CD4-positive, alpha-beta T cell (primary cell): ENCODE data around the gene SRGAP2B. TPM values are rescaled to one million over a fixed set of nuclear protein-coding genes. Genes with fewer than 3 reads are reported as not detected.
A peak's percentile ranks its signal among the peaks of the same experiment; 100 is the strongest.
"Not testable (repeated sequence)": the region's sequence is repeated elsewhere in the genome, so short reads cannot be mapped to it uniquely, and the experiment has no call there.

Experiments used
- ATAC-seq: fragments of 200-7000 bp; cut with Tn5 transposase; one replicate; pipeline ENCODE4 v1.10.0; 2022; ENCODE audit warnings: mild to moderate bottlenecking; ENCODE audit not compliant: poor library complexity
- CTCF ChIA-PET: fragments of 350-600 bp; sonication (Branson Sonifier 250); formaldehyde crosslinking; loops from one replicate; lab custom pipeline; 2021; ENCODE audit warnings: antibody characterized with exemption, inconsistent platforms; lab: Charles Lee
- POLR2A ChIA-PET: fragments of 350-600 bp; sonication (Branson Sonifier 250); formaldehyde crosslinking; loops from one replicate; lab custom pipeline; 2021; ENCODE audit warnings: antibody characterized with exemption, inconsistent platforms; lab: Charles Lee
- DNase-seq, 14 experiments: peaks; one replicate each; pipeline ENCODE4 v3.0.0-alpha.2; 2013 to 2020; ENCODE audit warnings: mixed read lengths in 2 of 14
- H3K27ac ChIP-seq, 2 donors: one replicate each; pipeline versions ENCODE4 v1.5.1 to v1.7.0; 2013; ENCODE audit warnings: low read length in 2 of 2, low read depth in 1 of 2, mild to moderate bottlenecking in 1 of 2
- H3K27me3 ChIP-seq, 2 experiments: 1 replicate in 1 of 2; 2 replicates in 1 of 2; pipeline versions ENCODE4 v1.6.1 to v1.7.0; 2013; ENCODE audit warnings: low read length in 2 of 2, control low read depth in 1 of 2, mild to moderate bottlenecking in 1 of 2, moderate library complexity in 1 of 2; ENCODE audit not compliant: insufficient read depth in 2 of 2, control insufficient read depth in 1 of 2
- H3K36me3 ChIP-seq: one replicate; pipeline ENCODE4 v1.6.1; 2013; ENCODE audit warnings: low read length, control low read depth; ENCODE audit not compliant: insufficient read depth
- H3K4me1 ChIP-seq: one replicate; pipeline ENCODE4 v1.6.1; 2013; ENCODE audit warnings: low read length, control low read depth; ENCODE audit not compliant: insufficient read depth
- H3K4me3 ChIP-seq: one replicate; pipeline ENCODE4 v1.5.1; 2013; ENCODE audit warnings: mild to moderate bottlenecking, low read length, moderate library complexity
- H3K9me3 ChIP-seq, 2 experiments: 1 replicate in 1 of 2; 2 replicates in 1 of 2; pipeline versions ENCODE4 v1.6.1 to v1.7.0; 2013; ENCODE audit warnings: low read length in 2 of 2, mild to moderate bottlenecking in 2 of 2, control low read depth in 1 of 2, moderate library complexity in 1 of 2; ENCODE audit not compliant: control insufficient read depth in 1 of 2, insufficient read depth in 1 of 2
- H3K27ac Mint-ChIP-seq: one replicate; pipeline ENCODE4 v1.8.0; 2020; ENCODE audit warnings: mixed read lengths
- H3K27me3 Mint-ChIP-seq: one replicate; pipeline ENCODE4 v1.8.0; 2021; ENCODE audit warnings: mixed read lengths
- H3K36me3 Mint-ChIP-seq: one replicate; pipeline ENCODE4 v1.8.0; 2021; ENCODE audit warnings: low read depth, mixed read lengths
- H3K4me1 Mint-ChIP-seq: one replicate; pipeline ENCODE4 v1.8.0; 2021; ENCODE audit warnings: low read depth, mixed read lengths
- H3K4me3 Mint-ChIP-seq: one replicate; pipeline ENCODE4 v1.8.0; 2020; ENCODE audit warnings: mild to moderate bottlenecking, mixed read lengths
- H3K9me3 Mint-ChIP-seq: one replicate; pipeline ENCODE4 v1.8.0; 2020; ENCODE audit warnings: mixed read lengths
- intact Hi-C, 2 experiments: fragments of 100-400 bp; cut with DNase I in 1 of 2; cut with micrococcal nuclease in 1 of 2; formaldehyde crosslinking; loops; one replicate each; pipeline versions ENCODE4 v1.15.1 to v1.9.0; 2023 to 2025; cut with DNase I, micrococcal nuclease
- total RNA-seq, 174 experiments: library from RNA in 2 of 174; stranded (reverse) in 2 of 174; gene quantifications; one replicate each; pipeline ENCODE4 v1.2.3 and lab custom pipeline; 2021 to 2026

Gene SRGAP2B
- total RNA-seq, 2 experiments from 2014 or later: 11.4 to 11.6 TPM

GRCh38 chr1:145074021-145074559 lies 21.0 kb downstream of the SRGAP2B start:
- H3K36me3 Mint-ChIP-seq, intact Hi-C loops, H3K27ac Mint-ChIP-seq, H3K27me3 ChIP-seq, H3K27ac ChIP-seq, H3K36me3 ChIP-seq, H3K4me3 ChIP-seq, POLR2A ChIA-PET, CTCF ChIA-PET, H3K27me3 Mint-ChIP-seq, H3K4me3 Mint-ChIP-seq, H3K9me3 ChIP-seq, H3K4me1 Mint-ChIP-seq, DNase-seq, H3K9me3 Mint-ChIP-seq, ATAC-seq, H3K4me1 ChIP-seq: not testable (repeated sequence)

- H3K27ac Mint-ChIP-seq, H3K36me3 Mint-ChIP-seq, H3K4me1 Mint-ChIP-seq, H3K36me3 ChIP-seq, H3K4me3 ChIP-seq, intact Hi-C loops, H3K4me3 Mint-ChIP-seq, H3K27ac ChIP-seq, H3K27me3 ChIP-seq, CTCF ChIA-PET, H3K27me3 Mint-ChIP-seq, H3K9me3 ChIP-seq, H3K4me1 ChIP-seq, H3K9me3 Mint-ChIP-seq, DNase-seq, POLR2A ChIA-PET, ATAC-seq: not testable (repeated sequence)
Observed at GRCh38 chr1:145071569-145071968, 23.6 kb downstream of the SRGAP2B start.

- intact Hi-C loops, H3K27me3 Mint-ChIP-seq: not testable (repeated sequence)
Observed at GRCh38 chr1:145066486-145066885, 28.6 kb downstream of the SRGAP2B start.

GRCh38 chr1:145065194-145065826 lies 29.8 kb downstream of the SRGAP2B start:
- H3K4me3 Mint-ChIP-seq, intact Hi-C loops, H3K4me1 ChIP-seq, H3K27me3 ChIP-seq, H3K9me3 ChIP-seq, H3K4me3 ChIP-seq, POLR2A ChIA-PET, H3K27ac ChIP-seq, H3K4me1 Mint-ChIP-seq, H3K9me3 Mint-ChIP-seq, DNase-seq, CTCF ChIA-PET, H3K36me3 ChIP-seq, H3K36me3 Mint-ChIP-seq, H3K27ac Mint-ChIP-seq, H3K27me3 Mint-ChIP-seq: not testable (repeated sequence)
- peak; percentile 48 for ATAC-seq

More at GRCh38 chr1:145066486-145066885, 28.6 kb downstream of the SRGAP2B start:
- H3K4me1 ChIP-seq, POLR2A ChIA-PET, H3K9me3 Mint-ChIP-seq, H3K36me3 ChIP-seq, H3K4me3 Mint-ChIP-seq, ATAC-seq, DNase-seq, H3K27me3 ChIP-seq, CTCF ChIA-PET, H3K4me3 ChIP-seq, H3K27ac Mint-ChIP-seq, H3K9me3 ChIP-seq, H3K27ac ChIP-seq, H3K4me1 Mint-ChIP-seq, H3K36me3 Mint-ChIP-seq: not testable (repeated sequence)

GRCh38 chr1:145063941-145064648 lies 31.0 kb downstream of the SRGAP2B start:
- H3K9me3 ChIP-seq, H3K4me3 Mint-ChIP-seq, H3K27me3 Mint-ChIP-seq, intact Hi-C loops, POLR2A ChIA-PET, H3K27me3 ChIP-seq, DNase-seq, H3K36me3 Mint-ChIP-seq, H3K27ac ChIP-seq, H3K36me3 ChIP-seq, H3K4me1 Mint-ChIP-seq, H3K9me3 Mint-ChIP-seq, H3K27ac Mint-ChIP-seq, H3K4me1 ChIP-seq, H3K4me3 ChIP-seq, CTCF ChIA-PET, ATAC-seq: not testable (repeated sequence)

GRCh38 chr1:145063285-145063684 lies 31.8 kb downstream of the SRGAP2B start:
- CTCF ChIA-PET, ATAC-seq, H3K36me3 Mint-ChIP-seq, H3K9me3 ChIP-seq, H3K36me3 ChIP-seq, H3K27ac ChIP-seq, H3K27me3 Mint-ChIP-seq, H3K9me3 Mint-ChIP-seq, H3K27ac Mint-ChIP-seq, H3K4me3 Mint-ChIP-seq, H3K4me1 ChIP-seq, H3K27me3 ChIP-seq, H3K4me3 ChIP-seq, POLR2A ChIA-PET, H3K4me1 Mint-ChIP-seq, DNase-seq, intact Hi-C loops: not testable (repeated sequence)

- H3K27ac ChIP-seq, H3K4me1 Mint-ChIP-seq, POLR2A ChIA-PET, H3K4me3 ChIP-seq, ATAC-seq, H3K36me3 Mint-ChIP-seq, H3K9me3 ChIP-seq, H3K27me3 ChIP-seq, CTCF ChIA-PET, H3K36me3 ChIP-seq, H3K4me3 Mint-ChIP-seq, H3K9me3 Mint-ChIP-seq, intact Hi-C loops, DNase-seq, H3K4me1 ChIP-seq, H3K27ac Mint-ChIP-seq, H3K27me3 Mint-ChIP-seq: not testable (repeated sequence)
Observed at GRCh38 chr1:145058184-145058583, 36.9 kb downstream of the SRGAP2B start.
